ENCODE results near the gene PRODH.
"Not testable (repeated sequence)": the region's sequence is repeated elsewhere in the genome, so short reads cannot be mapped to it uniquely, and the experiment has no call there.

PRODH gene

DNA sequence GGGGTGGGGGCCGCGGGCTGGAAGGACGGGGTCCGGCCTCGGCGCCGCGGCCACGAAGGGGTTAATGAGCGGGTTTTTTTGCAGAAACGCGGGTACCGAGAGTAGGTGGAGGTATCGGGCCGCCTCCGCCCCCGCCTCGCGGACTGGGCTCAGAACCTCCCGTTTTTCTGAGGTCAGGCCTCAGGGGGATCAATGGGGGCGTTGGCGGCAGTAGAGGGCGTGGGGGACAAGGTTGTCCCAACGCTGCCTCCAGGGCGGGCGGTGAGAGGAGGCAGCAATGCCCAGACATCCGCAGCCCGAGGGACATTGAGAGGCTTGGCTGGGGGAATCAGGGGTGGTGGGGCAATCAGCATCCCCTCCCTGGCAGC is 34.8 kb upstream of the PRODH start (continued):
- TF ChIP-seq, protein P1, sequence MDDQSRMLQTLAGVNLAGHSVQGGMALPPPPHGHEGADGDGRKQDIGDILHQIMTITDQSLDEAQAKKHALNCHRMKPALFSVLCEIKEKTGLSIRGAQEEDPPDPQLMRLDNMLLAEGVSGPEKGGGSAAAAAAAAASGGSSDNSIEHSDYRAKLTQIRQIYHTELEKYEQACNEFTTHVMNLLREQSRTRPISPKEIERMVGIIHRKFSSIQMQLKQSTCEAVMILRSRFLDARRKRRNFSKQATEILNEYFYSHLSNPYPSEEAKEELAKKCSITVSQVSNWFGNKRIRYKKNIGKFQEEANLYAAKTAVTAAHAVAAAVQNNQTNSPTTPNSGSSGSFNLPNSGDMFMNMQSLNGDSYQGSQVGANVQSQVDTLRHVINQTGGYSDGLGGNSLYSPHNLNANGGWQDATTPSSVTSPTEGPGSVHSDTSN (CRISPR knock-in tag; IDR thresholded peaks at IDR 0.05): no peak
- TF ChIP-seq ZNF140 (tag by site-specific recombination; IDR thresholded peaks at IDR 0.05) (no peak), SP2 (tag by site-specific recombination; IDR thresholded peaks at IDR 0.05) (peak; percentile 23; the same call in 1 of the 2 replicates)

DNA sequence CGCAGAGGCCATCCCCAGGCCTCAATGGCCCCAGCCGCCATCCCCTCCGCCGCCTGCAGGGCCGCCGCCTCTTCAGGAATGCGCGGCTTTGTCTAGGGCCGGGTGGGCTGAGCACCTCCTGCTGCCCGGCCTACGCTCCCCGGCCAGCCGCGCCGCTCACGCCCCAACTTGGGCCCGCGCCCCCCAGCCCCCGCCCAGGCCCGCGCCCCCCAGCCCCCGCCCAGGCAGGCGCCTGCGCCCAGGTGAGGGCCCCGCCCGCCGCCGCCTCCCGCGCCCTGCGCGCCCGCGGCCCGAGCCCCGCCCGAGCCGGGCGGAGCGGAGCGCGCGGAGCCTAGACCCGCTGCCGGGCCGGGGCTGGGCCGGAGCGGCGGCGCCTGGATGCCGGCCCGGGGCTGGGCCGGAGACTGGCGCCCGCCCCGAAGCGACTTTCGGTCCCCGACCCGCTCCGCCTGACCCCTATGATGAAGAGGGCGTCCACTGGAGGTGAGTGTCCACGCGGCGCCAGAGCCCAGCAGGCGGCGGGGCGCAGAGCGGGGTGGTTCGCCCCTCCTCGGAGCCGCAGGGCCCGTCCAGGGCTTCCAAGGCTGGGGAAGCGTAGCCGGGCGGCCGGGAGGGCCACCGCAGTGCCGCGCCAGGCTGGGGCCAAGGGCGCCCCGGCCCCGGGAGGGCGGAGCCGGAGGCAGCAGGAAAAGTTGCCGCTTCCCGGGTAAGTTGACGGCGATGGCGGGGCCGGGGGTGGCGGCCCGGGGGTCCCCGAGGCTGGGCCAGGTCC is 34.3 kb upstream of the PRODH start:
- Histone ChIP-seq H3K27ac (ENCODE audit: extremely low read depth, low read depth, low read length) (peak overlapping the region; percentile 90), H3K4me3 (ENCODE audit: low read depth, low read length) (peak overlapping the region; percentile 75)
- POLR2A ChIA-PET: no interaction called here

DNA sequence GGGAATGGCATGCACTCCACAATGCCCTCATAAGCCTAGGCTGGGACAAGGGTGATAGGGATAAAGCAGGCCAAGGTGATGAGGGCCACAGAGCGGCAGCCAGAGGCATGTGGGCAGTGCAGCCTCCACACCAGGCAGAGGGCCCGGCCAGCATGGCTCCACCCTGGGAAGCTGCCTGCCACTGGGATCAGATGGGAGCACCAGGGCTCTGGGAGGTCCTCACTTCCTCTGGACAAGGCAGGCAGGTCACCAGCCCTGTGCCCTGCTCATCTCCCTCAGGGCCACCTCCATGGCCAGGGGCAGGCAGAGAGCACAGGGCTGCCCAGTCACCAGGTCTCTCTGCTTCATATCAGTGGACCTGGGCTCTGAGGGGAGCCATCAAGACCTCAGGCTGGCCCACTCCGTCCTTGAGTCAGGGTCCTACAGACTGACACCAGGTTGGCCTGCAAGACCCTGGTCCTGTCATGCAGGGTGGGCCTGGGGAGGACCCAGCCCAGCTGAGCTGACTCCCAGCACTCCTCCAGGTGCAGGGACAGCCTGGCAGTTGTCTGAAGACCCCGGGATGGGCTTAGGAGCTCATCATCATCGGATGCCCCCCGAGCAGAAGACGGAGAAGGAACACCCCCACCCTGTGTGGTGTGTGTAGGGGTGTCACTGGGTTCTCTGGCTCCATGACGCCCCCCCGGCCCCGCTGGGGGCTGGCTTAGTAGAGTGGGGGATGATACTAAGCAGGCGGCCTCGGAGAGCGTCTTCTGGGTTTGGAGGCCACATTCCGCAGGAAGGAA is 33.3 kb upstream of the PRODH start:
- H3K4me1 ChIP-seq (ENCODE audit: control insufficient read depth, insufficient read depth, low read length); H3K9me3 ChIP-seq (ENCODE audit: control insufficient read depth, insufficient read depth, low read depth, low read length); POLR2A ChIA-PET; H3K4me3 ChIP-seq (ENCODE audit: low read depth, low read length); CTCF ChIA-PET; H3K36me3 ChIP-seq (ENCODE audit: control insufficient read depth in 2 of 2, insufficient read depth in 1 of 2, low read length in 2 of 2); H3K27ac ChIP-seq (ENCODE audit: extremely low read depth, low read depth, low read length): not testable (repeated sequence)
- peak; percentile 51 for TF ChIP-seq GLIS2 (tag by site-specific recombination; IDR thresholded peaks at IDR 0.05)
- TF ChIP-seq, protein P1 (CRISPR knock-in tag; IDR thresholded peaks at IDR 0.05): 0 out of 2 replicates have a peak, but pooled peaks have one; percentile 14

More for the DNA sequence above, 34.3 kb upstream of the PRODH start:
- Histone ChIP-seq H3K9me3 (ENCODE audit: control insufficient read depth, insufficient read depth, low read depth, low read length) (no peaks in the 10 kb centered on the region), H3K36me3 (ENCODE audit: control insufficient read depth in 2 of 2, insufficient read depth in 1 of 2, low read length in 2 of 2) (no peaks in the 10 kb centered on the region), H3K4me1 (ENCODE audit: control insufficient read depth, insufficient read depth, low read length) (no peaks in the 10 kb centered on the region)
- CTCF ChIA-PET: no interaction called here
- TF ChIP-seq ZNF335 (tag by site-specific recombination; conservative IDR thresholded peaks at IDR 0.05) (peak; percentile 72; the same call in 1 of the 2 replicates), KLF8 (tag by site-specific recombination; IDR thresholded peaks at IDR 0.05) (0 out of 2 replicates have a peak, but pooled peaks have one; percentile 8), GLIS1 (tag by site-specific recombination; IDR thresholded peaks at IDR 0.05) (peak; percentile 39; the same call in 1 of the 2 replicates), KLF10 (tag by site-specific recombination; IDR thresholded peaks at IDR 0.05) (0 out of 2 replicates have a peak, but pooled peaks have one; percentile 26), ZNF2 (tag by site-specific recombination; IDR thresholded peaks at IDR 0.05) (no peak), ZFHX2 (tag by site-specific recombination; conservative IDR thresholded peaks at IDR 0.05) (peak; percentile 69), ZEB2 (tag by site-specific recombination; IDR thresholded peaks at IDR 0.05) (no peak), TCF7L2 (IDR thresholded peaks at IDR 0.05; ENCODE audit: borderline replicate concordance, low read depth, low read length) (no peak), IKZF3 (tag by site-specific recombination; IDR thresholded peaks at IDR 0.05) (0 out of 2 replicates have a peak, but pooled peaks have one; percentile 34), ZNF777 (tag by site-specific recombination; IDR thresholded peaks at IDR 0.05; ENCODE audit: borderline replicate concordance) (no peak), ZNF416 (tag by site-specific recombination; IDR thresholded peaks at IDR 0.05) (no peak), ZNF501 (tag by site-specific recombination; IDR thresholded peaks at IDR 0.05) (no peak), ZBTB8A (tag by site-specific recombination; IDR thresholded peaks at IDR 0.05) (peak; percentile 90), ZNF529 (tag by site-specific recombination; IDR thresholded peaks at IDR 0.05; ENCODE audit: insufficient replicate concordance) (no peak), ZNF660 (tag by site-specific recombination; IDR thresholded peaks at IDR 0.05) (peak; percentile 35; the same call in 1 of the 2 replicates), ZBTB20 (tag by site-specific recombination; IDR thresholded peaks at IDR 0.05) (peak; percentile 74)
- TF ChIP-seq, protein P2, sequence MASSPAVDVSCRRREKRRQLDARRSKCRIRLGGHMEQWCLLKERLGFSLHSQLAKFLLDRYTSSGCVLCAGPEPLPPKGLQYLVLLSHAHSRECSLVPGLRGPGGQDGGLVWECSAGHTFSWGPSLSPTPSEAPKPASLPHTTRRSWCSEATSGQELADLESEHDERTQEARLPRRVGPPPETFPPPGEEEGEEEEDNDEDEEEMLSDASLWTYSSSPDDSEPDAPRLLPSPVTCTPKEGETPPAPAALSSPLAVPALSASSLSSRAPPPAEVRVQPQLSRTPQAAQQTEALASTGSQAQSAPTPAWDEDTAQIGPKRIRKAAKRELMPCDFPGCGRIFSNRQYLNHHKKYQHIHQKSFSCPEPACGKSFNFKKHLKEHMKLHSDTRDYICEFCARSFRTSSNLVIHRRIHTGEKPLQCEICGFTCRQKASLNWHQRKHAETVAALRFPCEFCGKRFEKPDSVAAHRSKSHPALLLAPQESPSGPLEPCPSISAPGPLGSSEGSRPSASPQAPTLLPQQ (tag by site-specific recombination; IDR thresholded peaks at IDR 0.05): peak; percentile 34; the same call in 1 of the 2 replicates
- TF ChIP-seq, protein P3, sequence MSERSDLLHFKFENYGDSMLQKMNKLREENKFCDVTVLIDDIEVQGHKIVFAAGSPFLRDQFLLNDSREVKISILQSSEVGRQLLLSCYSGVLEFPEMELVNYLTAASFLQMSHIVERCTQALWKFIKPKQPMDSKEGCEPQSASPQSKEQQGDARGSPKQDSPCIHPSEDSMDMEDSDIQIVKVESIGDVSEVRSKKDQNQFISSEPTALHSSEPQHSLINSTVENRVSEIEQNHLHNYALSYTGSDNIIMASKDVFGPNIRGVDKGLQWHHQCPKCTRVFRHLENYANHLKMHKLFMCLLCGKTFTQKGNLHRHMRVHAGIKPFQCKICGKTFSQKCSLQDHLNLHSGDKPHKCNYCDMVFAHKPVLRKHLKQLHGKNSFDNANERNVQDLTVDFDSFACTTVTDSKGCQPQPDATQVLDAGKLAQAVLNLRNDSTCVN (tag by site-specific recombination; optimal IDR thresholded peaks at IDR 0.05): peak; percentile 48

Data from HEK293 (cell line).